Measurements from ENCODE around the gene TLR2. TPM values are rescaled to one million over a fixed set of nuclear protein-coding genes. Genes with fewer than 3 reads are reported as not detected.
A peak's percentile ranks its signal among the peaks of the same experiment; 100 is the strongest.

The TLR2 gene
- total RNA-seq, 1 donor = 0.36 TPM

DNA sequence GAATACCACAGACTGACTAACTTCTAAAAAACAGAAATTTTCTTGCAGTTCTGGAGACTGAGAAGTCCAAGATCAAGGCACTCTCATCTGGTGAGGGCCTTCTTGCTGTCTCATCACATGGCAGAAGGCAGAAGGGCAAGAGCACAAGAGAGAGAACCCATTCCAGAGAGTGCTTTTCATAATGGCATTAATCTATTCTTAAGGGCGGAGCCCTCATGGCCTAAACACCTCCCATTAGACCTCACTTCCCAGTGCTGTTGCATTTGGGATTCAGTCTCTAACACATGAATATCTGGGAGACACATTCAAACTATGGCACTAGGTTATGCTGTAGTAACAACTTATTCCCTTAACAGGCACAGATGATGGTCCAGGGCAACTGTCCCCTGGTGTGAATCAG is 37.1 kb upstream of the TLR2 start:
- Histone ChIP-seq H3K79me2 (ENCODE audit: insufficient read depth, low read length) (no peaks in the 10 kb centered on the region), H3K4me3 (ENCODE audit: insufficient read depth, low read length) (no peak overlapping the region), H3K4me2 (ENCODE audit: insufficient read depth, low read length) (no peak overlapping the region), H4K20me1 (ENCODE audit: insufficient read depth, low read length) (no peaks in the 10 kb centered on the region), H3K27me3 (ENCODE audit: insufficient read depth, low read length) (no peaks in the 10 kb centered on the region), H3K9me3 (ENCODE audit: low read depth, low read length) (no peaks in the 10 kb centered on the region), H3K36me3 (ENCODE audit: insufficient read depth, low read length) (no peaks in the 10 kb centered on the region), H2AFZ (ENCODE audit: low read length) (no peak overlapping the region), H3K27ac (ENCODE audit: low read depth, low read length) (no peak overlapping the region), H3K4me1 (ENCODE audit: insufficient read depth, low read length) (no peaks in the 10 kb centered on the region)
- DNase-seq (ENCODE audit: insufficient read length, low spot score, missing footprints) = no peak
- TF ChIP-seq, protein P1, sequence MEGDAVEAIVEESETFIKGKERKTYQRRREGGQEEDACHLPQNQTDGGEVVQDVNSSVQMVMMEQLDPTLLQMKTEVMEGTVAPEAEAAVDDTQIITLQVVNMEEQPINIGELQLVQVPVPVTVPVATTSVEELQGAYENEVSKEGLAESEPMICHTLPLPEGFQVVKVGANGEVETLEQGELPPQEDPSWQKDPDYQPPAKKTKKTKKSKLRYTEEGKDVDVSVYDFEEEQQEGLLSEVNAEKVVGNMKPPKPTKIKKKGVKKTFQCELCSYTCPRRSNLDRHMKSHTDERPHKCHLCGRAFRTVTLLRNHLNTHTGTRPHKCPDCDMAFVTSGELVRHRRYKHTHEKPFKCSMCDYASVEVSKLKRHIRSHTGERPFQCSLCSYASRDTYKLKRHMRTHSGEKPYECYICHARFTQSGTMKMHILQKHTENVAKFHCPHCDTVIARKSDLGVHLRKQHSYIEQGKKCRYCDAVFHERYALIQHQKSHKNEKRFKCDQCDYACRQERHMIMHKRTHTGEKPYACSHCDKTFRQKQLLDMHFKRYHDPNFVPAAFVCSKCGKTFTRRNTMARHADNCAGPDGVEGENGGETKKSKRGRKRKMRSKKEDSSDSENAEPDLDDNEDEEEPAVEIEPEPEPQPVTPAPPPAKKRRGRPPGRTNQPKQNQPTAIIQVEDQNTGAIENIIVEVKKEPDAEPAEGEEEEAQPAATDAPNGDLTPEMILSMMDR (IDR thresholded peaks at IDR 0.05; ENCODE audit: extremely low read depth, low read depth, low read length) = no peak

DNA sequence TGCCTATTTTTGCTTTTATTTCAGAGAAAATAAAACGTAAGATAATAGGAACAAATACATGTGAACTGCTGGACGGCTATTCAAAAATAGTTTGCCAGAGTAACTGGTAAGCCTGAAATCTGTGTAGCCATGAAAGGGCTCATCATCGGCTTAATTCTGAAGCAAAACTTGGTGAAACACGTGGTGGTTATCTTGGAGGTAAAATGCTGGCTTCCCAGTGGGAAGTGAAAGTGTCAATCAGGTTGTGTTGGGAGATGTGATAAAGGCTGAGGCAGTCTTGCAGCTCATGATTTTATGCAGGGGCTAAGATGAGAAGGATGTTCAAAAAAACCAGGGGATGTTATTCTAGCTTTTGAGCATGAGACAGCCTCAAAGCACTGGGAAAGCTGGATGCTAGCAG is 36.1 kb upstream of the TLR2 start:
- no peak overlapping the region for H3K4me2 ChIP-seq (ENCODE audit: insufficient read depth, low read length)
- H3K27me3 ChIP-seq (ENCODE audit: insufficient read depth, low read length) = no peaks in the 10 kb centered on the region
- H4K20me1 ChIP-seq (ENCODE audit: insufficient read depth, low read length) = no peaks in the 10 kb centered on the region
- no peak overlapping the region for H3K27ac ChIP-seq (ENCODE audit: low read depth, low read length)
- no peak for DNase-seq (ENCODE audit: insufficient read length, low spot score, missing footprints)
- H3K4me3 ChIP-seq (ENCODE audit: insufficient read depth, low read length) = no peak overlapping the region
- no peaks in the 10 kb centered on the region for H3K36me3 ChIP-seq (ENCODE audit: insufficient read depth, low read length)
- H3K4me1 ChIP-seq (ENCODE audit: insufficient read depth, low read length) = no peaks in the 10 kb centered on the region
- TF ChIP-seq, protein P1 (IDR thresholded peaks at IDR 0.05; ENCODE audit: extremely low read depth, low read depth, low read length) = no peak
- H3K79me2 ChIP-seq (ENCODE audit: insufficient read depth, low read length) = no peaks in the 10 kb centered on the region
- no peak overlapping the region for H2AFZ ChIP-seq (ENCODE audit: low read length)
- H3K9me3 ChIP-seq (ENCODE audit: low read depth, low read length) = no peaks in the 10 kb centered on the region

DNA sequence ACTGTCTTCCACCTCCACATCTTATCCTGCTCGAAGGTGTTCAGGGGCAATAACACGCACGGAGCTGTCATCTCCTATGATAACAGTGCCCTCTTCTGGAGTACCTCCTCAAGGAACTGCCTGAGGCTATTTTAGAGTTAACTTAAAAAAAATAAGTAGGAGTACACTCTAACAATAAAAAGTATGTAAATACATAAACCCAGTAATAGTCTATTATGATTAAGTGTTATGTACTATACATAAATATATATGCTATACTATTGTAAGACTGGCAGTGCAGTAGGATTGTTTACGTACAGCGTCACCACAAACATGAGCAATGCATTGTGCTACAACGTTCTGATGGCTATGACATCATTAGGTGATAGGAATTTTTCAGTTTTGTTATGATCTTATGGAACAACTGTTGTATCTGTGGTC is 34.5 kb upstream of the TLR2 start:
- no peaks in the 10 kb centered on the region for H3K79me2 ChIP-seq (ENCODE audit: insufficient read depth, low read length)

DNA sequence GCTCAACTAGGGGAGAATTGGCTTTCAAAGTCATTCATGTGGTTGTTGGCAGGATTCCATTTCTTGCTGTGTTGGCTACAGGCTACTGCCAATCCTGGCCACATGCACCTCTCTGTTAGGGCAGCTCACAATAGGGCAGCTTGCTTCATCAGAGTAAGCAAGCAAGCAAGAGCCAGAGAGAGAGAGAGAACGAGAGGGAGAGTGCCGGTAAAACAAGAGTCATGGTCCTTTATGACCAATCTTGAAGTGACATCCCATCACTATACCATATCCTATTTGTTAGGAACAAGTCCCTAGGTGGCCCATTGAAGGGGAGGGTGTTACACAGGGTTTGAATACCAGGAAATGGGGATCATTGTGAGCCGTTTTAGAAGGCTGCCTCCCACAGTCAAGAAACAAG is 33.0 kb upstream of the TLR2 start:
- Histone ChIP-seq H3K27me3 (ENCODE audit: insufficient read depth, low read length) (no peaks in the 10 kb centered on the region), H3K36me3 (ENCODE audit: insufficient read depth, low read length) (no peaks in the 10 kb centered on the region), H3K4me2 (ENCODE audit: insufficient read depth, low read length) (no peak overlapping the region), H3K79me2 (ENCODE audit: insufficient read depth, low read length) (no peaks in the 10 kb centered on the region), H4K20me1 (ENCODE audit: insufficient read depth, low read length) (no peaks in the 10 kb centered on the region), H3K27ac (ENCODE audit: low read depth, low read length) (no peak overlapping the region), H3K9me3 (ENCODE audit: low read depth, low read length) (no peaks in the 10 kb centered on the region), H2AFZ (ENCODE audit: low read length) (no peak overlapping the region), H3K4me3 (ENCODE audit: insufficient read depth, low read length) (no peak overlapping the region), H3K4me1 (ENCODE audit: insufficient read depth, low read length) (no peaks in the 10 kb centered on the region)
- DNase-seq (ENCODE audit: insufficient read length, low spot score, missing footprints) = no peak
- TF ChIP-seq, protein P1 (IDR thresholded peaks at IDR 0.05; ENCODE audit: extremely low read depth, low read depth, low read length) = no peak

More for the DNA sequence above, 34.5 kb upstream of the TLR2 start:
- no peak for DNase-seq (ENCODE audit: insufficient read length, low spot score, missing footprints)
- Histone ChIP-seq H3K4me3 (ENCODE audit: insufficient read depth, low read length) (no peak overlapping the region), H3K4me2 (ENCODE audit: insufficient read depth, low read length) (no peak overlapping the region), H2AFZ (ENCODE audit: low read length) (no peak overlapping the region), H3K27ac (ENCODE audit: low read depth, low read length) (no peak overlapping the region), H3K4me1 (ENCODE audit: insufficient read depth, low read length) (no peaks in the 10 kb centered on the region), H4K20me1 (ENCODE audit: insufficient read depth, low read length) (no peaks in the 10 kb centered on the region), H3K27me3 (ENCODE audit: insufficient read depth, low read length) (no peaks in the 10 kb centered on the region), H3K36me3 (ENCODE audit: insufficient read depth, low read length) (no peaks in the 10 kb centered on the region), H3K9me3 (ENCODE audit: low read depth, low read length) (no peaks in the 10 kb centered on the region)
- TF ChIP-seq, protein P1 (IDR thresholded peaks at IDR 0.05; ENCODE audit: extremely low read depth, low read depth, low read length) = peak; percentile 41
